Parathyroid adenoma (tissue), 2 donors: ENCODE measurements around the gene KIAA1958.

Source experiments
- H2AFZ ChIP-seq: fragments of 300-600 bp; sonication (generic); one replicate; pipeline ENCODE4 v1.7.0; 2017; ENCODE audit warnings: antibody characterized with exemption, mild to moderate bottlenecking
- H3K27ac ChIP-seq: fragments of 300-600 bp; sonication (generic); one replicate; pipeline ENCODE4 v1.7.0; 2017
- H3K27me3 ChIP-seq: fragments of 300-600 bp; sonication (generic); one replicate; pipeline ENCODE4 v1.7.0; 2017; ENCODE audit warnings: low read length; ENCODE audit not compliant: control insufficient read depth, insufficient read depth
- H3K36me3 ChIP-seq: fragments of 300-600 bp; sonication (generic); one replicate; pipeline ENCODE4 v1.7.0; 2017; ENCODE audit warnings: low read length; ENCODE audit not compliant: control insufficient read depth, insufficient read depth
- H3K4me1 ChIP-seq: fragments of 300-600 bp; sonication (generic); one replicate; pipeline ENCODE4 v1.7.0; 2017; ENCODE audit warnings: control low read depth
- H3K4me2 ChIP-seq: fragments of 300-600 bp; sonication (generic); one replicate; pipeline ENCODE4 v1.7.0; 2017; ENCODE audit warnings: low read length
- H3K4me3 ChIP-seq: fragments of 300-600 bp; sonication (generic); one replicate; pipeline ENCODE4 v1.7.0; 2017; ENCODE audit warnings: low read depth, low read length
- H3K79me2 ChIP-seq: fragments of 300-600 bp; sonication (generic); one replicate; pipeline ENCODE4 v1.7.0; 2017; ENCODE audit warnings: control low read depth
- H3K9ac ChIP-seq: fragments of 300-600 bp; sonication (generic); one replicate; pipeline ENCODE4 v1.7.0; 2017; ENCODE audit warnings: mild to moderate bottlenecking
- H3K9me3 ChIP-seq: fragments of 300-600 bp; sonication (generic); one replicate; pipeline ENCODE4 v1.7.0; 2017; ENCODE audit warnings: low read length; ENCODE audit not compliant: control insufficient read depth
- TF ChIP-seq, protein P1 (sequence below): fragments of 300-600 bp; sonication (generic); IDR thresholded peaks from one replicate; pipeline ENCODE4 v1.7.0; 2017; ENCODE audit warnings: antibody characterized with exemption, mild to moderate bottlenecking
- donor health status: primary hyperparathyroidism.

KIAA1958 gene

DNA sequence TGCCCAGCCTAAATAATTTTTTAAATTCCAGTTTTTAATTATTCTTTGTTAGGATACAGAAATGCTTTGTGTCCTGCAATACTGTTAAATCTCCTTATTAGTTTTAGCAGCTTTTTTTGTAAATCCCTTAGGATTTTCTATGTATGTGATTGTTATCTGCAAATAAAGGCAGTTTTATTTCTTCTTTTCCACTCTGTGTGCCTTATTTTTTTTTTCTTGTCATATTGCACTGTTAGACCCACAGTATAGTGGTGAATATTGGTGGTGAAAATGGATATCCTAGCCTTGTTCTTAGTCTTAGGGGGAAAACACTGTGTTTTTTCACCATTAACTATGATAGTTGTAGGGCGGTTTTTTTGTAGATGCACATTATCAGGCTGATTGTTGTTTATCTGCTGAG, 11.3 kb upstream of the KIAA1958 start:
- TF ChIP-seq, protein P1, sequence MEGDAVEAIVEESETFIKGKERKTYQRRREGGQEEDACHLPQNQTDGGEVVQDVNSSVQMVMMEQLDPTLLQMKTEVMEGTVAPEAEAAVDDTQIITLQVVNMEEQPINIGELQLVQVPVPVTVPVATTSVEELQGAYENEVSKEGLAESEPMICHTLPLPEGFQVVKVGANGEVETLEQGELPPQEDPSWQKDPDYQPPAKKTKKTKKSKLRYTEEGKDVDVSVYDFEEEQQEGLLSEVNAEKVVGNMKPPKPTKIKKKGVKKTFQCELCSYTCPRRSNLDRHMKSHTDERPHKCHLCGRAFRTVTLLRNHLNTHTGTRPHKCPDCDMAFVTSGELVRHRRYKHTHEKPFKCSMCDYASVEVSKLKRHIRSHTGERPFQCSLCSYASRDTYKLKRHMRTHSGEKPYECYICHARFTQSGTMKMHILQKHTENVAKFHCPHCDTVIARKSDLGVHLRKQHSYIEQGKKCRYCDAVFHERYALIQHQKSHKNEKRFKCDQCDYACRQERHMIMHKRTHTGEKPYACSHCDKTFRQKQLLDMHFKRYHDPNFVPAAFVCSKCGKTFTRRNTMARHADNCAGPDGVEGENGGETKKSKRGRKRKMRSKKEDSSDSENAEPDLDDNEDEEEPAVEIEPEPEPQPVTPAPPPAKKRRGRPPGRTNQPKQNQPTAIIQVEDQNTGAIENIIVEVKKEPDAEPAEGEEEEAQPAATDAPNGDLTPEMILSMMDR: no peak
- Histone ChIP-seq H3K4me2 (no peak overlapping the region), H3K4me3 (no peak overlapping the region), H3K79me2 (no peaks in the 10 kb centered on the region), H3K9ac (no peak overlapping the region), H2AFZ (no peak overlapping the region), H3K27me3 (no peaks in the 10 kb centered on the region), H3K36me3 (no peaks in the 10 kb centered on the region), H3K27ac (no peak overlapping the region), H3K4me1 (no peaks in the 10 kb centered on the region), H3K9me3 (no peaks in the 10 kb centered on the region)

DNA sequence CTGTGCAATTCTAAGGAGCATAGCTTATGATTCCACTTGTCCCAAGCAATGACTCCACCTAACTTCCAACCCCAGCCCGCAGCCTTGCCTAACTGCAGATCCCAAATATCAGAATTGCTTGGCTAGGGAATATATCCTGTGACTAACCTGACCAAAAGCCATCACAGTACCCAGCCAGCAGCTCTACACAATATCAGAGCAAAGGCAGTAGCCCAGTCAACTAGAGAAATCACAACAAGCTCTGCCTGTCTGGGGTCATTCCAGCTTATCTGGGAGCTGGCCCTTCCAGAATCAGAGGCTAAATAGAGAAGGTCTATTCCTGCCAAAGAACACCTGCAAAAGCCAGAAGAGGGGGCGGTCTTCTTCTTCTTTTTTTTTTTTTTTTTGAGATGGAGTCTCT, 9.3 kb upstream of the KIAA1958 start:
- H3K27me3 ChIP-seq: no peaks in the 10 kb centered on the region
- H3K4me2 ChIP-seq: no peak overlapping the region
- H3K27ac ChIP-seq: no peak overlapping the region
- H3K36me3 ChIP-seq: no peaks in the 10 kb centered on the region
- no peak overlapping the region for H2AFZ ChIP-seq
- H3K9ac ChIP-seq: no peak overlapping the region
- H3K4me1 ChIP-seq: no peaks in the 10 kb centered on the region
- H3K9me3 ChIP-seq: no peaks in the 10 kb centered on the region
- TF ChIP-seq, protein P1: no peak
- no peaks in the 10 kb centered on the region for H3K79me2 ChIP-seq
- H3K4me3 ChIP-seq: no peak overlapping the region

GRCh38 chr9:112479221-112479620, 7.4 kb upstream of the KIAA1958 start:
- TF ChIP-seq, protein P1: no peak
- Histone ChIP-seq H3K27ac (no peak overlapping the region), H3K27me3 (no peaks in the 10 kb centered on the region), H3K9ac (no peak overlapping the region), H3K4me3 (no peak overlapping the region), H3K4me1 (no peaks in the 10 kb centered on the region), H2AFZ (no peak overlapping the region), H3K36me3 (no peaks in the 10 kb centered on the region), H3K9me3 (no peaks in the 10 kb centered on the region), H3K4me2 (no peak overlapping the region), H3K79me2 (no peaks in the 10 kb centered on the region)

DNA sequence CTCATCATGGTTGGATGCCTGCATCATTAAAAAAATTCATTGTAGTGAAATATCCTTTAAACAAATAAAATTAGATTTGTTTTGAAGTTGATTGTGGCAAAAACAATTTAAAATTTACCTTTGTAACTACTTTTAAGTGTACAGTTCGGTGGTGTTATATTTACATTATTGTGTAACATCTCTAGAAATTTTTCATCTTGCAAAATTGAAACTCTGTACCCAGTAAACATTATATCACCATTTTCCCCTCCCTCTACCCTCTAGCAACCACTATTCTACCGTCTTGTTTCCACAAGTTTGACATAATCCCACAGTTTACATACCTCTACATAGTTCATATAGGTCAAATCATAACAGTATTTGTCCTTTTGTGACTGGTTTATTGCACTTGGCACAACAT, 2.0 kb upstream of the KIAA1958 start:
- Histone ChIP-seq H3K79me2 (no peaks in the 10 kb centered on the region), H3K9me3 (no peaks in the 10 kb centered on the region), H3K27me3 (no peaks in the 10 kb centered on the region), H3K4me1 (peaks cover under 1% of the 10 kb centered on the region), H3K27ac (no peak overlapping the region), H3K9ac (no peak overlapping the region), H3K4me3 (no peak overlapping the region), H2AFZ (no peak overlapping the region), H3K4me2 (no peak overlapping the region), H3K36me3 (no peaks in the 10 kb centered on the region)
- TF ChIP-seq, protein P1: no peak

- Histone ChIP-seq H3K79me2 (no peaks in the 10 kb centered on the region), H3K4me2 (peak overlapping the region; percentile 92), H3K36me3 (no peaks in the 10 kb centered on the region), H3K27ac (no peak overlapping the region), H3K27me3 (no peaks in the 10 kb centered on the region), H3K9me3 (no peaks in the 10 kb centered on the region), H3K9ac (no peak overlapping the region), H2AFZ (no peak overlapping the region), H3K4me3 (peak overlapping the region; percentile 73), H3K4me1 (peaks cover 2% of the 10 kb centered on the region)
- TF ChIP-seq, protein P1: no peak
Measured at GRCh38 chr9:112485574-112485973, 1.1 kb upstream of the KIAA1958 start.
